ENCODE data around the gene FBLN1.

The FBLN1 gene

DNA sequence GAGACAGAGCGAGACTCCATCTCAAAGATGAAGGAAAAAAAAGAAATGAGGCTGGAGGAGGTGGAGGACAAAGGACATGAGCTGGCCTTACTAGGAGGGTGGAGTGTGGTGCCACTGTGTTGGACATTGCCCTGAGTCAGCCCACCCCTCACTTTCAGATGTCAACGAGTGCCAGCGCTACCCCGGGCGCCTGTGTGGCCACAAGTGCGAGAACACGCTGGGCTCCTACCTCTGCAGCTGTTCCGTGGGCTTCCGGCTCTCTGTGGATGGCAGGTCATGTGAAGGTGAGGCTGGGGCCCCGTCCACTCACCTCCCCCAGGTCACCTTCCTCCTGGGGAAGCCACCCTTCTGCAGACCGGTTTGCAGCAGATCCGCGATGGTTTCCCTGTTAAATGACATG, 40.6 kb downstream of the FBLN1 start:
- TF ChIP-seq, protein P1, sequence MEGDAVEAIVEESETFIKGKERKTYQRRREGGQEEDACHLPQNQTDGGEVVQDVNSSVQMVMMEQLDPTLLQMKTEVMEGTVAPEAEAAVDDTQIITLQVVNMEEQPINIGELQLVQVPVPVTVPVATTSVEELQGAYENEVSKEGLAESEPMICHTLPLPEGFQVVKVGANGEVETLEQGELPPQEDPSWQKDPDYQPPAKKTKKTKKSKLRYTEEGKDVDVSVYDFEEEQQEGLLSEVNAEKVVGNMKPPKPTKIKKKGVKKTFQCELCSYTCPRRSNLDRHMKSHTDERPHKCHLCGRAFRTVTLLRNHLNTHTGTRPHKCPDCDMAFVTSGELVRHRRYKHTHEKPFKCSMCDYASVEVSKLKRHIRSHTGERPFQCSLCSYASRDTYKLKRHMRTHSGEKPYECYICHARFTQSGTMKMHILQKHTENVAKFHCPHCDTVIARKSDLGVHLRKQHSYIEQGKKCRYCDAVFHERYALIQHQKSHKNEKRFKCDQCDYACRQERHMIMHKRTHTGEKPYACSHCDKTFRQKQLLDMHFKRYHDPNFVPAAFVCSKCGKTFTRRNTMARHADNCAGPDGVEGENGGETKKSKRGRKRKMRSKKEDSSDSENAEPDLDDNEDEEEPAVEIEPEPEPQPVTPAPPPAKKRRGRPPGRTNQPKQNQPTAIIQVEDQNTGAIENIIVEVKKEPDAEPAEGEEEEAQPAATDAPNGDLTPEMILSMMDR (IDR thresholded peaks at IDR 0.05; ENCODE audit: extremely low read depth, insufficient read depth, missing control alignments) = no peak
- no peak for DNase-seq (ENCODE audit: low spot score)
- in situ Hi-C loops (cut with MboI; ENCODE audit: low pct_unique_long_range_greater_than_20kb, low sequenced_read_pairs, unreplicated experiment) = no loop called here

DNA sequence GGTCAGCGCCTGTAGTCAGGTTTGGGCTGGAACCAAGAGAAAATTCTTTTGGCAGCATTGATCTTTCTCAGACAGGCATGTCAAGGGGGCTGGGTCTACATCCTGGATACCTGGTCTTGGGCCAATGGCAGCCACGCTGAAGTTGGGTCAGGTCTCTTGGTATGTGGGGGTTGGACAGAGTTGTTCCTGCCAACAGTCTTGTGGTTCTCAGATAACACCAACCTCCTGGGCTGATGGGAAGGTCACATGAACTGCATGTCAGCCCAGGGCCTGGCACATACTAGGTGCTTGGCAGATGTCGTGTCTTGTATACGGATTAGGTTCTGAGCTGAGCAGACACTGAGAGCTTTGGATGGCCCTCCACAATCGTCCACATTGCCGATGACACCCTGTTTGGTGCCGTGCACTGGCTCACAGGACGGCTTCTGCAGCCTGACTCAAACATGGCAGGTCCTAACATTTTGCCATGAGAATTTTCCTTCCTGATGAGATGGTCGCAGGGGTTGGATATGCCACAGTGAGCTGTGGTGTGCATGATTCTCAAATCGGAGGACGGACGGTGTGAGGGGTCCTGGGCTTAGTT, 42.0 kb downstream of the FBLN1 start:
- TF ChIP-seq, protein P1 (IDR thresholded peaks at IDR 0.05; ENCODE audit: extremely low read depth, insufficient read depth, missing control alignments) = no peak
- in situ Hi-C loops (cut with MboI; ENCODE audit: low pct_unique_long_range_greater_than_20kb, low sequenced_read_pairs, unreplicated experiment) = no loop called here
- DNase-seq (ENCODE audit: low spot score) = no peak

DNA sequence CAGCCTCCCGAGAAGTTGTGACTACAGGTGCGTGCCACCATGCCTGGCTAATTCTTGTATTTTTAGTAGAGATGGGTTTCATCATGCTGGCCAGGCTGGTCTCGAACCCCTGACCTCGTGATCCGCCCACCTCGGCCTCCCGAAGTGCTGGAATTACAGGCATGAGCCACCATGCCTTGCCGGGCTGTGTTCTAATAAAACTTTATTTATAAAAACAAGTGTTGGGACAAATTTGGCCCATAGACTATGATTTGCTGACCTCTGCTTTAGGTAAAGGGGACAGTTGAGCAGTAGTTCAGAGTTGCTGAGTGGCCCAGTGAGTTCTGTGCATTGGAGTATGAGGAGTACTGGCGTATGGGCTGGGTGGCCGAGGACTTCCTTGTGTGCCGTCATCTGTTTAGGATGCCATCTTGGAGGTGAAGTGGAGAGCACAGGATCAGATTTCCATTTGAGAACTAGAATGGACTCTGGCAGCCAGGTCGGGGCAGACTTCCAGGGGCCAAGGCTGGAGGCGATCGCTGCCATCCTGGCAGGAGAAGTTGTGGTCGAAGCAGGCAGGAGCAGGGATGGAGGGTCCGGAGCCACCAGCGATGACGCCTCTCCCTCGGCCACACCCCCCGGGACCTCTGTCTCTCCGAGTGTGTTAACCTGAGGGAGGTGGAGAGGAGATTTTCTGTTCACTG, 43.8 kb downstream of the FBLN1 start:
- in situ Hi-C loops (cut with MboI; ENCODE audit: low pct_unique_long_range_greater_than_20kb, low sequenced_read_pairs, unreplicated experiment) = no loop called here
- no peak for DNase-seq (ENCODE audit: low spot score)
- TF ChIP-seq, protein P1 (IDR thresholded peaks at IDR 0.05; ENCODE audit: extremely low read depth, insufficient read depth, missing control alignments) = no peak

DNA sequence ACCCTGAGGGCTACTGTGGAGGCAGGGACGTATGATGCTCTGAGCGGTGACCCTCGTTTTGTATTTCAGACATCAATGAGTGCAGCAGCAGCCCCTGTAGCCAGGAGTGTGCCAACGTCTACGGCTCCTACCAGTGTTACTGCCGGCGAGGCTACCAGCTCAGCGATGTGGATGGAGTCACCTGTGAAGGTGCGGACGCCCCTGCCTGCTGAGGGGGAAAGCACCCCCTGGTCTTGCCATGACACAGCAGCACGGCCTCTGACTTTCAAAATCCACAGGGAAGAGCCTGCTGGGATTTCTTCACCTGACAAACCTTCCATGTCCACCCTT, 44.3 kb downstream of the FBLN1 start:
- no peak for DNase-seq (ENCODE audit: low spot score)
- in situ Hi-C loops (cut with MboI; ENCODE audit: low pct_unique_long_range_greater_than_20kb, low sequenced_read_pairs, unreplicated experiment) = no loop called here
- TF ChIP-seq, protein P1 (IDR thresholded peaks at IDR 0.05; ENCODE audit: extremely low read depth, insufficient read depth, missing control alignments) = no peak

DNA sequence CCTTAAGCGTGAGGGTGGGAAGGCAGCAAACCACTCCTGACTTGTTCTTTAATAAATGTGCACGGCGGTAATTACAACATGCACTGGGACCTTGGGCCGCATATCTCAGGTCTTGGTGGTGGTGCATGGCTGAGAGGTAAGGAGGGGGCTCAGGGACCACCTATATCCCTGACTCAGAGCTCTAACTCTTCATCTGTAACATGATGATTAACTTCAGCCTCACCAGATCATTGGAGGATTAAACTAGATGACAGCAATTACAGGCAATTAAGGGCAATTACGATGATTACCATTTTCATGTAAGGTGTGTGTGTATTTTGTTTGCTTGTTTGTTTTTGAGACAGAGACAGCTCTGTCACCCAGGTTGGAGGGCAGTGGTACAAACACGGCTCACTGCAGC, 45.0 kb downstream of the FBLN1 start:
- in situ Hi-C loops (cut with MboI; ENCODE audit: low pct_unique_long_range_greater_than_20kb, low sequenced_read_pairs, unreplicated experiment) = no loop called here
- TF ChIP-seq, protein P1 (IDR thresholded peaks at IDR 0.05; ENCODE audit: extremely low read depth, insufficient read depth, missing control alignments) = no peak
- DNase-seq (ENCODE audit: low spot score) = no peak

DNA sequence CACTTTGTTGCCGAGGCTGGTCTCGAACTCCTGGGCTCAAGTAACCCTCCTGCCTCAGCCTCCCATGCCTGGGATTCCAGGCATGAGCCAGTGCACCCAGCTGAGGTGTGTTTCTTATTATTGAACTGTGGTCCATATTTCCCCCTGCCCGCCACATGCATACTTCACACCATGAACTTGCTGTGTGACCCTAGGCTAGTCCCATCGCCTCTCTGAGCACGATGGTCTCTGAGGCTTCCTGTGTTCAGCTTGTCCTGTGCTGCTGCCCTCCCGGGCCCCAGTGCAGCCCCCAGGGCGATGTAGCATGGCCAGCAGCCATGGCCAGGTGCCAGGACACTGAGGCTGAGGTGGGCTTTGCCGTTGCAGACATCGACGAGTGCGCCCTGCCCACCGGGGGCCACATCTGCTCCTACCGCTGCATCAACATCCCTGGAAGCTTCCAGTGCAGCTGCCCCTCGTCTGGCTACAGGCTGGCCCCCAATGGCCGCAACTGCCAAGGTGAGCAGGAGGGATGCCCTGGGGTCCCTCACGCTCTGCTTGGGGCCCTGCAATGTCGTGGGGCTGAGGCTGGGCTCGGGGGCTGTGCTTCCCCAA, 45.7 kb downstream of the FBLN1 start:
- DNase-seq (ENCODE audit: low spot score) = no peak
- TF ChIP-seq, protein P1 (IDR thresholded peaks at IDR 0.05; ENCODE audit: extremely low read depth, insufficient read depth, missing control alignments) = no peak
- in situ Hi-C loops (cut with MboI; ENCODE audit: low pct_unique_long_range_greater_than_20kb, low sequenced_read_pairs, unreplicated experiment) = no loop called here
